GM03348 (cell line): ENCODE measurements around the gene NKAP.
"Not testable (repeated sequence)": the region's sequence is repeated elsewhere in the genome, so short reads cannot be mapped to it uniquely, and the experiment has no call there.

Experiments used
- DNase-seq: peaks from one replicate; pipeline ENCODE4 v3.0.0; 2012; ENCODE audit warnings: low spot score

The NKAP gene

GRCh38 chrX:119935215-119935874, 8.2 kb downstream of the NKAP start:
- no peak for DNase-seq

- DNase-seq = not testable (repeated sequence)
Measured at GRCh38 chrX:119922391-119922790, 21.2 kb downstream of the NKAP start.

GRCh38 chrX:119919835-119920585, 23.5 kb downstream of the NKAP start:
- DNase-seq = no peak

- no peak for DNase-seq
Measured at GRCh38 chrX:119917877-119918276, 25.7 kb downstream of the NKAP start.

GRCh38 chrX:119916310-119916709, 27.2 kb downstream of the NKAP start:
- DNase-seq = no peak

GRCh38 chrX:119900976-119901375, 42.6 kb downstream of the NKAP start:
- no peak for DNase-seq

- DNase-seq = no peak
Measured at GRCh38 chrX:119899125-119899524, 44.4 kb downstream of the NKAP start.

GRCh38 chrX:119895843-119896326, 47.7 kb downstream of the NKAP start, which contains the start of gene AKAP14:
TSS of gene AKAP14 (plus strand) at chrX:119895893. CDS start at chrX:119903224, 7,331 bp downstream.
- no peak for DNase-seq

GRCh38 chrX:119891961-119892692, 51.4 kb downstream of the NKAP start:
- not testable (repeated sequence) for DNase-seq

- DNase-seq = not testable (repeated sequence)
Measured at GRCh38 chrX:119890626-119891025, 52.9 kb downstream of the NKAP start.

GRCh38 chrX:119887721-119888425, 55.7 kb downstream of the NKAP start:
- DNase-seq = peak; percentile 70

- DNase-seq = no peak
Measured at GRCh38 chrX:119885554-119886428, 57.8 kb downstream of the NKAP start.

- peak; percentile 74 for DNase-seq
Measured at GRCh38 chrX:119880552-119881437, 62.8 kb downstream of the NKAP start.

- no peak for DNase-seq
Measured at GRCh38 chrX:119880076-119880475, 63.5 kb downstream of the NKAP start.

GRCh38 chrX:119878740-119879139, 64.8 kb downstream of the NKAP start:
- DNase-seq = no peak

GRCh38 chrX:119871599-119872395, 71.8 kb downstream of the NKAP start, which contains the start of the genes NDUFA1 and RNF113A:
TSS of gene NDUFA1 (plus strand) at chrX:119871832. CDS start at chrX:119871912, 80 bp downstream.
TSS of gene RNF113A (minus strand) at chrX:119871733. CDS start at chrX:119871613, 120 bp downstream.
- peak; percentile 85 for DNase-seq

- DNase-seq = no peak
Measured at GRCh38 chrX:119871245-119871598, 72.3 kb downstream of the NKAP start.
